Measurements from ENCODE around the gene PLOD2.

The PLOD2 gene

GRCh38 chr3:146195030-146195429, 34.0 kb upstream of the PLOD2 start:
- no peak for TF ChIP-seq CTCF (conservative IDR thresholded peaks at IDR 0.05; ENCODE audit: low read depth, low read length)
- no peak overlapping the region for H3K4me3 ChIP-seq (ENCODE audit: low read length)
- DNase-seq (ENCODE audit: low read depth), result no peak

- H3K4me3 ChIP-seq (ENCODE audit: low read length), result no peak overlapping the region
- no peak for TF ChIP-seq CTCF (conservative IDR thresholded peaks at IDR 0.05; ENCODE audit: low read depth, low read length)
- no peak for DNase-seq (ENCODE audit: low read depth)
Measured at GRCh38 chr3:146191051-146191450, 30.1 kb upstream of the PLOD2 start.

- H3K4me3 ChIP-seq (ENCODE audit: low read length), result no peak overlapping the region
- DNase-seq (ENCODE audit: low read depth), result no peak
- peak; percentile 81 for TF ChIP-seq CTCF (conservative IDR thresholded peaks at IDR 0.05; ENCODE audit: low read depth, low read length)
Measured at GRCh38 chr3:146189519-146190173, 28.7 kb upstream of the PLOD2 start.

GRCh38 chr3:146187334-146187950, 26.5 kb upstream of the PLOD2 start:
- no peak for DNase-seq (ENCODE audit: low read depth)
- TF ChIP-seq CTCF (conservative IDR thresholded peaks at IDR 0.05; ENCODE audit: low read depth, low read length), result peak; percentile 65
- no peak overlapping the region for H3K4me3 ChIP-seq (ENCODE audit: low read length)

- no peak overlapping the region for H3K4me3 ChIP-seq (ENCODE audit: low read length)
- no peak for DNase-seq (ENCODE audit: low read depth)
- TF ChIP-seq CTCF (conservative IDR thresholded peaks at IDR 0.05; ENCODE audit: low read depth, low read length), result no peak
Measured at GRCh38 chr3:146184241-146185015, 23.4 kb upstream of the PLOD2 start.

- DNase-seq (ENCODE audit: low read depth), result no peak
- no peak overlapping the region for H3K4me3 ChIP-seq (ENCODE audit: low read length)
- TF ChIP-seq CTCF (conservative IDR thresholded peaks at IDR 0.05; ENCODE audit: low read depth, low read length), result no peak
Measured at GRCh38 chr3:146181216-146181615, 20.2 kb upstream of the PLOD2 start.
